ENCODE results near the gene FBXO30. TPM values are rescaled to one million over a fixed set of nuclear protein-coding genes. Genes with fewer than 3 reads are reported as not detected.

The FBXO30 gene
- total RNA-seq, 1 donor from 2014 or later = 9.1 TPM

DNA sequence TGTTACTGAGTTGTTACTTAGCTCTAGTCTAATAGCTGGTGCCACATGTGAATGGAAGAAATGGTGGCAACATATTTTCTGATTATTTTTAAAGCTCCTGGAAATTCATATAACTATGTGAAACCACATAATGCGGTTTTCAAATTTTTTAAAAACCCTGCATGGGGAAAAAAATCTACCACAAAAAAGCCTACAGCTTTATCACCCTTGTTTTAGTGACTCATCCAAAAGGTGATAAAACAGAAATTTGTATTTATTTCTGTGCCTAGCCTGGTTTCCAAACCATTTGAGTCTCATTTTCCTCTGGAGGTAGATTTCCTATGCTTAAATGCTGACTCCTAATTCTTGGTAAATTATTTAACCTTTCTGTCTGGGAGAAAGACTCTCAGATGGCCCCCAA lies 5.4 kb upstream of the FBXO30 start:
- Histone ChIP-seq H3K27ac (no peak overlapping the region), H3K9me3 (no peaks in the 10 kb centered on the region), H3K4me1 (peaks cover 13% of the 10 kb centered on the region), H3K27me3 (no peaks in the 10 kb centered on the region), H3K4me3 (no peak overlapping the region), H3K36me3 (no peaks in the 10 kb centered on the region)
- intact Hi-C loops (cut with DNase I) = loop anchor here (10.0 kb wide), 1 partner anchor 85 kb away; the partner anchor contains the start of gene EPM2A
- no peak for DNase-seq (ENCODE audit: extremely low spot score in 2 of 2)
- no peak for TF ChIP-seq POLR2A (IDR thresholded peaks at IDR 0.05)
- TF ChIP-seq, protein P1, sequence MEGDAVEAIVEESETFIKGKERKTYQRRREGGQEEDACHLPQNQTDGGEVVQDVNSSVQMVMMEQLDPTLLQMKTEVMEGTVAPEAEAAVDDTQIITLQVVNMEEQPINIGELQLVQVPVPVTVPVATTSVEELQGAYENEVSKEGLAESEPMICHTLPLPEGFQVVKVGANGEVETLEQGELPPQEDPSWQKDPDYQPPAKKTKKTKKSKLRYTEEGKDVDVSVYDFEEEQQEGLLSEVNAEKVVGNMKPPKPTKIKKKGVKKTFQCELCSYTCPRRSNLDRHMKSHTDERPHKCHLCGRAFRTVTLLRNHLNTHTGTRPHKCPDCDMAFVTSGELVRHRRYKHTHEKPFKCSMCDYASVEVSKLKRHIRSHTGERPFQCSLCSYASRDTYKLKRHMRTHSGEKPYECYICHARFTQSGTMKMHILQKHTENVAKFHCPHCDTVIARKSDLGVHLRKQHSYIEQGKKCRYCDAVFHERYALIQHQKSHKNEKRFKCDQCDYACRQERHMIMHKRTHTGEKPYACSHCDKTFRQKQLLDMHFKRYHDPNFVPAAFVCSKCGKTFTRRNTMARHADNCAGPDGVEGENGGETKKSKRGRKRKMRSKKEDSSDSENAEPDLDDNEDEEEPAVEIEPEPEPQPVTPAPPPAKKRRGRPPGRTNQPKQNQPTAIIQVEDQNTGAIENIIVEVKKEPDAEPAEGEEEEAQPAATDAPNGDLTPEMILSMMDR (IDR thresholded peaks at IDR 0.05) = no peak
- no peak for TF ChIP-seq POLR2AphosphoS5 (IDR thresholded peaks at IDR 0.05; ENCODE audit: insufficient read depth in 1 of 2, low read depth in 1 of 2)

DNA sequence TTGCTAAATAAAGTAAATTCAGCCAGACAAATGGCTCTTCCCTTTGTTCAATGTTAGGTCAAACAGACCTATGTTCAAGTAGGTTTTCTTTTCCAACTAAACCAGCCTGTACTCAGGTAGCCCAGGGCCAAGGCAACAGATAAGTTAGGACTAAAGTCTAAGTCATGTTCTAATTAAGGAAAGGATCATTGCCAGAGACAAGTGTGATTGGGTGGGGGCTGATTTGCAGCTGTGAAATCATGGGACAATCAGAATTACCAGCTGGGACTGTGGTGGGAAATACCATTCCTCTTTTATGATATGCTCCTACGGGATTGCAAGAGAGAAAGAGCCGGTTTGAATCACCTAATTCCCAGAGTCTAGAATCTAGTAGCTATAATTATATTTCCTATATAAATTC lies 4.2 kb upstream of the FBXO30 start:
- H3K4me3 ChIP-seq = no peak overlapping the region
- H3K36me3 ChIP-seq = no peaks in the 10 kb centered on the region
- no peaks in the 10 kb centered on the region for H3K27me3 ChIP-seq
- H3K27ac ChIP-seq = no peak overlapping the region
- H3K4me1 ChIP-seq = peaks cover 13% of the 10 kb centered on the region
- no peaks in the 10 kb centered on the region for H3K9me3 ChIP-seq
- TF ChIP-seq POLR2A (IDR thresholded peaks at IDR 0.05) = no peak
- TF ChIP-seq, protein P1 (IDR thresholded peaks at IDR 0.05) = no peak
- no peak for TF ChIP-seq POLR2AphosphoS5 (IDR thresholded peaks at IDR 0.05; ENCODE audit: insufficient read depth in 1 of 2, low read depth in 1 of 2)
- DNase-seq (ENCODE audit: extremely low spot score in 2 of 2) = no peak
- intact Hi-C loops (cut with DNase I) = loop anchor here (10.0 kb wide), 1 partner anchor 84 kb away; the partner anchor contains the start of gene EPM2A

- H3K4me1 ChIP-seq = peaks cover 34% of the 10 kb centered on the region
- no peak overlapping the region for H3K27ac ChIP-seq
- DNase-seq (ENCODE audit: extremely low spot score in 2 of 2) = no peak
- H3K27me3 ChIP-seq = no peaks in the 10 kb centered on the region
- no peak for TF ChIP-seq POLR2AphosphoS5 (IDR thresholded peaks at IDR 0.05; ENCODE audit: insufficient read depth in 1 of 2, low read depth in 1 of 2)
- TF ChIP-seq POLR2A (IDR thresholded peaks at IDR 0.05) = no peak
- TF ChIP-seq, protein P1 (IDR thresholded peaks at IDR 0.05) = no peak
- H3K36me3 ChIP-seq = no peaks in the 10 kb centered on the region
- intact Hi-C loops (cut with DNase I) = loop anchor here (10.0 kb wide), 1 partner anchor 82 kb away; the partner anchor contains the start of gene EPM2A
- H3K9me3 ChIP-seq = no peaks in the 10 kb centered on the region
- H3K4me3 ChIP-seq = no peak overlapping the region
Observed at GRCh38 chr6:145816392-145816791, 1.8 kb upstream of the FBXO30 start.

GRCh38 chr6:145815309-145816274 lies 997 bp upstream of the FBXO30 start:
- intact Hi-C loops (cut with DNase I) = loop anchor here (10.0 kb wide), 1 partner anchor 81 kb away; the partner anchor contains the start of gene EPM2A
- Histone ChIP-seq H3K4me3 (peak overlapping the region; percentile 60), H3K27me3 (no peaks in the 10 kb centered on the region), H3K27ac (peak overlapping the region; percentile 83), H3K4me1 (peaks cover 39% of the 10 kb centered on the region), H3K36me3 (no peaks in the 10 kb centered on the region), H3K9me3 (no peaks in the 10 kb centered on the region)
- DNase-seq (ENCODE audit: extremely low spot score in 2 of 2) = no peak
- TF ChIP-seq, protein P1 (IDR thresholded peaks at IDR 0.05) = no peak
- TF ChIP-seq POLR2AphosphoS5 (IDR thresholded peaks at IDR 0.05; ENCODE audit: insufficient read depth in 1 of 2, low read depth in 1 of 2) (no peak), POLR2A (IDR thresholded peaks at IDR 0.05) (no peak)
